Glomerular visceral epithelial cell (primary cell): ENCODE results near the gene HDAC9.

Experiments used
- DNase-seq: peaks from one replicate; pipeline ENCODE4 v3.0.0-alpha.2; 2016; ENCODE audit errors: extremely low spot score

Gene HDAC9

GRCh38 chr7:18521945-18522566 is 26.5 kb downstream of the HDAC9 start:
- DNase-seq = no peak

GRCh38 chr7:18524248-18524647 is 28.7 kb downstream of the HDAC9 start:
- no peak for DNase-seq

- no peak for DNase-seq
These were observed 30.9 kb downstream of the HDAC9 start for GRCh38 chr7:18526368-18526878.

GRCh38 chr7:18529239-18529638 is 33.7 kb downstream of the HDAC9 start:
- DNase-seq = no peak

- DNase-seq = peak; percentile 29
These were observed 35.0 kb downstream of the HDAC9 start for GRCh38 chr7:18530224-18531179.

GRCh38 chr7:18531539-18531938 is 36.0 kb downstream of the HDAC9 start:
- no peak for DNase-seq

- DNase-seq = no peak
These were observed 37.3 kb downstream of the HDAC9 start for GRCh38 chr7:18532813-18533212.

- peak; percentile 27 for DNase-seq
These were observed 38.9 kb downstream of the HDAC9 start for GRCh38 chr7:18534481-18534880.

GRCh38 chr7:18535810-18536415 is 40.4 kb downstream of the HDAC9 start:
- peak; percentile 20 for DNase-seq

GRCh38 chr7:18536486-18536885 is 40.9 kb downstream of the HDAC9 start:
- no peak for DNase-seq

GRCh38 chr7:18538554-18539250 is 43.2 kb downstream of the HDAC9 start:
- DNase-seq = no peak

GRCh38 chr7:18540396-18540795 is 44.8 kb downstream of the HDAC9 start:
- no peak for DNase-seq

- DNase-seq = peak; percentile 82
These were observed 45.8 kb downstream of the HDAC9 start for GRCh38 chr7:18541181-18541870.

GRCh38 chr7:18541871-18542212 is 46.3 kb downstream of the HDAC9 start:
- no peak for DNase-seq

GRCh38 chr7:18546576-18546975 is 51.0 kb downstream of the HDAC9 start:
- no peak for DNase-seq

- no peak for DNase-seq
These were observed 52.1 kb downstream of the HDAC9 start for GRCh38 chr7:18547509-18548187.

- no peak for DNase-seq
These were observed 53.0 kb downstream of the HDAC9 start for GRCh38 chr7:18548534-18548933.

GRCh38 chr7:18550574-18550973 is 55.0 kb downstream of the HDAC9 start:
- DNase-seq = no peak

GRCh38 chr7:18552316-18552916 is 56.9 kb downstream of the HDAC9 start:
- DNase-seq = no peak

- DNase-seq = no peak
These were observed 57.5 kb downstream of the HDAC9 start for GRCh38 chr7:18552943-18553604.
